COLO668 (cell line): ENCODE measurements around the gene RAP2B.

Experiments used
- DNase-seq: peaks from one replicate; lab custom pipeline; 2025; ENCODE audit not compliant: unreplicated experiment; lab: John Stamatoyannopoulos, UW

Gene RAP2B

DNA sequence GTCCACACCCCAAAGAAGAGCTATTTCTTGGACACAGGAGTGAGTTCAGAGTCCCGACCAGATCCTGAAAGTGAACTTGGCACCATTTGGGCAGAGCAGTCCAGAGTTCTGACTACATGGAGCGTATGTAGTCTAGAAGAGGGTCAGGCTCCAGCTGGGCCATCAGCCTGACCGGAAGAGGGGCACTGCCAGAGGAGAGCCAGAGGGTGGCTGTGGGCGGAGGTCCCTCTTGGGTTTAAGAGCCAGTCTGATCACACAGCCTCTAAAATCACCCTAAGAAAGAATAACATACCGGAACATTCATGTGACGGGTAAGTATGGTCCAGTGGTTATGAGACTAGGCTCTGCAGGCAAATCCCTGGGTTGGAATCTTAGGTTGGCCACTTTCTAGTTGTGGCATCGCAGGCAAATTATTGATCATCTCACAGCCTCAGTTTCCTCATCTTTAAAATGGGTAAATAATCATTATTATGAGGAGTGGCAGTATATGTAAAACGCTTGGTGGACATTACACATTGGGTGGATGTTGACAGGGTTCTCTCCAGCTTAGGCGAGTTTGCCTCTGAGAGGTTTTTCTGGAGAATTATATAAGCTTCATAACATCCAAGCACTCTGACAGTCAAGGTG lies 2.1 kb upstream of the RAP2B start:
- DNase-seq, result no peak

DNA sequence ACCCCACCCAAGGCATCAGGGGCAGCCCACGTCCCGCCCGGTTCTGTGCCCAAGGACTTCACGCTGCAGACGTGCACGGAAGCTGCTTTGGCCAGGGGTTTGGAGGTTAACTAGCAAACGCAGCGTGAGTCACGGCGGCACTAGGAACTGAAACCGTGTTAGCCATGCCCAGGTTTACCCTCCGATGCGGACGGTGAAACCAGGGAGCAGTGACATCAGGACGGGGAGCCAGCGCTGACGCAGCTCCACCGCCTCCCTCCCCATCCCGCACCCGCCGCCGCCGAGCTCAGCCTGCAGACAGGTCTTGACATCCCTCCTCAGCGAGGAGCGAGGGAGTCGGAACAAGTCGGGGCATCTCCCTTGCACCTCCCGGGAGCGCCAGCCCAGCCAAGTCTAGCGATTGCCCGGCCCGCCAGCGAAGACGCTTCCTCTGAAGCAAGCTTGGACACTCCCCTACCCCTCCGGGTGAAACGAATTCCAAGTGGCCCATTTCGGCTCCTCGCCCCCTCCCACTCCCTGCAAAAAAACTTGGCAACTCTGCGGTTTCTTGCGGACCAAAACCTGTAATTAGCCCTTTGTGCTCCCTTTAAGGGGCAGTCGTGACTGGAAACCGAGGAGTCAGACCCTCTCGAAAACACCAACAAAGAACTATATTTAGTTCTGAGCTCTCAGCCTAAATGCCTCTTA lies 1.4 kb upstream of the RAP2B start:
- DNase-seq, result peak; percentile 44

DNA sequence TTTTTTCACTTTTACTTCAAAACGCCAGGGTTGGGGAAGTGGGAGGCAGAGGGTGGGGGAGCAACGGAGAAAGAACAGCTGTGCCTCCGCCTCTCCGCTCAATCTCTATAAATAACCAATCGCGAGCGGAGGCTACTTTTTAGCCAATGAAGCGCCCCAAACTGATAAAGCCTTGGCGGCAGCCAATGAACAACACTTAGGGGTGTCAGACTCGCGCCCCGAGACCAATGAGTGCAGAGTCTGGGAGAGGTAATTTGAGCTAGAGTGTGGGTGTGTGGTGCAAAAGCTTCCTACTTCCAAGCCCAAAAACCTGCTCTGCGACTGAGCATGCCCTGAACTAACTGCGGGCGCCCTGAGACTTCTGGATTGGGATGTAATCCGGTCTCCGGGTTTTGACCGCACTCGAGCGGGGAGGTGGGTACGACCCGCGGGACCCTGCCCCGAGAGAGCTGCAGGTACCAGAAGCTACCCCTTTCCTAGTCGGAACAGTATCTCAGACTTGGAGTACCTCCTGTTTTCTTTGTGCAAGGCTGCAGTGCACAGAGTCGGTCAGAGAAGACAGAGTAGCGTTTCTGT lies 800 bp upstream of the RAP2B start:
- DNase-seq, result peak; percentile 83

DNA sequence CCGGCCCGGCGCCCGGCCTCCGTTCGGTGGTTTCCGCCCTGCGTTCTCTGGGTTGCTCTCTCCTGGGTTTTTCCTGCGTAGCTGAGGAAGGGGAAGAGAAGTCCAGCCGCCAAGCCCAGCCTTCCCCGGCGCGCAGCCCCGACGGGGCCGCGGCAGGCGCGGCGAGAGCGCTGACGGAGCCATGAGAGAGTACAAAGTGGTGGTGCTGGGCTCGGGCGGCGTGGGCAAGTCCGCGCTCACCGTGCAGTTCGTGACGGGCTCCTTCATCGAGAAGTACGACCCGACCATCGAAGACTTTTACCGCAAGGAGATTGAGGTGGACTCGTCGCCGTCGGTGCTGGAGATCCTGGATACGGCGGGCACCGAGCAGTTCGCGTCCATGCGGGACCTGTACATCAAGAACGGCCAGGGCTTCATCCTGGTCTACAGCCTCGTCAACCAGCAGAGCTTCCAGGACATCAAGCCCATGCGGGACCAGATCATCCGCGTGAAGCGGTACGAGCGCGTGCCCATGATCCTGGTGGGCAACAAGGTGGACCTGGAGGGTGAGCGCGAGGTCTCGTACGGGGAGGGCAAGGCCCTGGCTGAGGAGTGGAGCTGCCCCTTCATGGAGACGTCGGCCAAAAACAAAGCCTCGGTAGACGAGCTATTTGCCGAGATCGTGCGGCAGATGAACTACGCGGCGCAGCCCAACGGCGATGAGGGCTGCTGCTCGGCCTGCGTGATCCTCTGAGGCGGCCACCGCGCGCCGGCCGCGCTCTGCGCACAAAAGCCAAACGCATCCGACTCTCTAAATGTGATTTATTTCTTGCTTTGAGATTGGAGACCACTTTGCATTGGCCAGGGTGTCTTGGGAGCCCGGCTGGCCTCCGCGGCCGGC lies 727 bp downstream of the RAP2B start:
- DNase-seq, result peak; percentile 58

DNA sequence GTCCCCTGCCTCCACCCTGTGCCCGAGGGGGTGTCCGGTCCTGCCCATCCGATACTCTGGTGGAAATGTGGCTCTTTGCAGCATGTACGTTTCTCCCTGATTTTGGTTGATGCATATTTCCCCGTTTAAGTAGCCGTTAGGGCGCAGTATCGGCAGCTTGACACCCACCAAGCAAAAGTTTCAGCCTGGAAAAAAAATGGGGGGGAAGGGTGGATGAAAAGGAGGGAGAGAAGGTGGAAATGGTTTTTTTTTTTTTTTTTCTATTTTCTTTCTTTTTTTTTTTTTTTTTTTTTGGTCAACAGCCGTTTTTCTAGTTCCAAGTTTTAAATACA lies 1.3 kb downstream of the RAP2B start:
- no peak for DNase-seq

DNA sequence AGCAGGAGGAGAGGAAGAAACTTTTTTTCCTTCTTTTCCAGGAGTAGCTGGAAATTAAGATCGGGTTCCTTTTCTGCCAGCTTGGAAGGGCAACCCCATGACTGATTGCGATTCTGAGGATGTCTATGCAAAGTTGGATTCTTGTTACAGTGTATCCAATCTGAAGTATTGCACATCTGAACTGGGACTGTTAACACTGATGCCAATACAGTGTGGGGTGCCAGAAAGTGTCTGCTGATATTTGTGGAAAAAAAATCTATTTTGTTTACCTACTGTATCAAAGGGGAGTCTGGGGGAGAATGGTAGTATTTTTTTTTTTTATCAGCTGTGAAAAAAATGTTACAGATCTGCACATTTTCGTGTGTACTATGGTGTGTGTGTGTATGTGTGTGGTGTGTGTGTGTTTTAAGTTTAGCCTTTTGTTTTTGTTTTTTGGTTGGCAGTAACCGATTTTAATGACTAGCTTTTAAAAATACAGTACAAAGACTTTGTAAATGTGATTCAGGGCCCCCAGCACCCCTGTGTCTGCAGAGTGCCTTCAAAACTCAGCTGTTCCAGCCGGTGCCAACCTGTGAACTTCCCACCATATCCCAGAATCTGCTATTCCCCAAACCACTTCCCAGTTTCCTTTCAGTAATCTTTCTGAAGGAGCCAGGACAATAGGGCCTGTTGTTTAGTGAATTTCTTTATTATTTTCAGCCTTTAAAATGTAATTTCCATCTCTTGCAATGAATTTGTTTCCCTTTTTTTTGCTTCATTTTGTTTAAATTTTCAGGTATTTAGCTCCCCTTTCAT lies 1.9 kb downstream of the RAP2B start:
- no peak for DNase-seq

DNA sequence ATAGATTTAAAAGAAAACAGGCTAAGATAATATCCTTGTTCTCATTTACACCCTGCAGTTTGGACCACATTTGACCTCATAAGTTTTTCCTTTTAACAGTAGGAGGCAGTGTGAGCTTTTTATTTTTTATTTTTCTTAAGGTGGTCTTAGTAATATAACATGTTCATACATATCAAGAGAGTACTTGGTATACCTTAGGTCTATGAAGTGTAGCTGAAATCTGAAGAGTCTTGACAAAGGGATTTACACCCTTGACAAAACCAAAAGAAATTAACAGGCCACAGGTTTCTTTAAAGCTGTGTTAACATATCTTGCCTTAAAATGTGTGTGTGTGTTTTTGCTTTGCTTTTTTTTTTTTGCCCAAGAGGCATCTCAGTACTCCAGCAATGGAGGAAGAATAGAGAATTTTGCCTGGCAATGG lies 3.2 kb downstream of the RAP2B start:
- no peak for DNase-seq

DNA sequence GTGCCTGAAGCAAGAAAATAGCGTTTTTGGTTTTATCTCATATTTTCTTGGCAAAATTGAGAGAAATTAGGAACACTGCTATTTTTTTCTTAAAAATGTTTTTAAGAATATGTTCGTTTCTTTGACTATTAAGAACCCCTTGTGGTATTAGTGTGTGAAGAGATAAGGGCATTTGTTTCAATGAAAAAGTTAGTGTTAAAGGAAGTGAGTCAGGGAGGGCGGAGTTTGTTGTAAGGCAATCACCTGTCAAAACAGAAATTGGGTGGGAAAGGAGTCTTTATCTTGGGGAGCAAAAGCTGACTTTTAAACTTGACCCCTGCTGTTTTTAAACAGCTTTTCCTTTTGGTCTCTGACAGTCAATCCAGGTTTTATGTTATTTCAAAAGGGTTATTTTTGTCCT lies 4.2 kb downstream of the RAP2B start:
- DNase-seq, result no peak

DNA sequence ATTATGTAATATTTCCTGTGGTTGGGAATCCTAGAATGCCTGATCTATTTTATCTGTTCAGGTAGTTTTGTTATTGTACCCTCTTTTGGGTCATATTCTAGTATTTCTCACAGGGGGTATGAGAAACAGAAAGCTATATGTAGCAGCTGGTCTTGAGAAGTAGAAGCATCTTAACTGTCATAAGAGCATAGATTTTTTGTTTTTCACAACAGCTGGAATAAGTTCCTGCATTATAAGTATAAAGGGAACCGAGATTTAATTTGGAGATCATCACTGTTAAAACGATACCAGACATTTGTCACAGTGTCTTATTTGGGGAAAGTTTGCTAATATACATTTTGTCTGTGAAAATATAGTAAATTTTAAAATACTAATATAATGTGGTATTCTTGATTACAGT lies 4.8 kb downstream of the RAP2B start:
- DNase-seq, result no peak

DNA sequence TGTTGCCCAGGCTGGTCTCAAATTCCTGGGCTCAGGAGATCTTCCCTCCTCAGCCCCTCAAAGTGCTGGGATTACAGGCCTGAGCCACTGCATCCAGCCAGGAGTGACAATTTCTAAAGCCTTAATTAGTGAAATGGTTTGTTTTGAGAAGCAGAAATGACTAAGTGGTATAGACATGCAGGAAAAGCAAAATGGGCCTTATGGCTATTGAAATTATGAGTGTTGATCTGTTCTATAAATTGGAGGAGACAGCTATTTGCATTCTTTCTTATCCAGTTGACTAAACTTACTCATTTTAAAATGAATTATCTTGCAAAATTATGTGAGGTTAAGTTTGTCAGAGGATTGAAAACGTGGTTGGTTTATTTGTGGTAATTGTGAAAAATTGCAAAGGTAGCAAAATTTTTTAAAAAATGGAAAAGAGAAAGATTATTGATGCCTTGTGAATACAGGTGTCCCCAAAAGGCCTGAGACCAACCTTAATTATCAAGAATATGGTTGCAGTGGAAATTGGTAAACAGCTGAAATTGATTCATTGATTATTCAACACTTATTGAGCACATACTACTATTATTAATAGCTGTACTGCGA lies 7.9 kb downstream of the RAP2B start:
- no peak for DNase-seq

DNA sequence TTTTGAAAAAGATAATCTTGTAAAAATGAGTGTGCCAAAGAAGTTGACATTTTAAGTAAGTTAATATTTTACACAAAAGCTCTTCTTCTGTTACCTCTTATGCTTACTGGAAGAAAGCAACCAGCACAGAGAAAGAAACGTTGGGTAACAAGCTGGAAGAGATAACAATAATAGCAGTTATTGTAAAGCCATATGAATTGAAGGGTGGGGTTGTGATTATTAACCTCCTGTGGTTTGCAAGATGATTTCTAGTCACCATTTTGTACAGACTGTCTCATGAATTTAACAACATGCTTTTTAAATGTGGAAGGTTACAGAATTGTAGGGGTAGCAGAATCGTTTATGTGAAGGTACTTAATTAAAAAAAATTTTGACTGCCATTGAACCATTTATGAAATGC lies 9.2 kb downstream of the RAP2B start:
- DNase-seq, result no peak

DNA sequence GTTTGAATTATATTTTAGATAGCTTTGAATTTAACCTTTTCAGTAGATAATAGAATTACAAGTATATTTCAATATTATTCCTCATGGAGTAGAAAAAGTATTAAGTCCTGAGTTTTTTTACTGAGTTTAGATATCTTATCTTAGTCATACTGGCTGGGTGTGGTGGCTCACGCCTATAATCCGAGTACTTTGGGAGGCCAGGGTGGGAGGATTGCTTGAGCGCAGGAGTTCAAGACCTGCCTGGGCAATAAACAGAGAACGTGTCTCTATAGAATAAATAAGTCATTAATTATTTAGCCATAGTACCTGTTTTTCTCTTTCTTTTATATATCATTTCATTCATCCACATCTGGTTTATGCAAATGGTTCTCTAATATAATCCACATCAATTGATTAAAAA lies 9.9 kb downstream of the RAP2B start:
- no peak for DNase-seq

DNA sequence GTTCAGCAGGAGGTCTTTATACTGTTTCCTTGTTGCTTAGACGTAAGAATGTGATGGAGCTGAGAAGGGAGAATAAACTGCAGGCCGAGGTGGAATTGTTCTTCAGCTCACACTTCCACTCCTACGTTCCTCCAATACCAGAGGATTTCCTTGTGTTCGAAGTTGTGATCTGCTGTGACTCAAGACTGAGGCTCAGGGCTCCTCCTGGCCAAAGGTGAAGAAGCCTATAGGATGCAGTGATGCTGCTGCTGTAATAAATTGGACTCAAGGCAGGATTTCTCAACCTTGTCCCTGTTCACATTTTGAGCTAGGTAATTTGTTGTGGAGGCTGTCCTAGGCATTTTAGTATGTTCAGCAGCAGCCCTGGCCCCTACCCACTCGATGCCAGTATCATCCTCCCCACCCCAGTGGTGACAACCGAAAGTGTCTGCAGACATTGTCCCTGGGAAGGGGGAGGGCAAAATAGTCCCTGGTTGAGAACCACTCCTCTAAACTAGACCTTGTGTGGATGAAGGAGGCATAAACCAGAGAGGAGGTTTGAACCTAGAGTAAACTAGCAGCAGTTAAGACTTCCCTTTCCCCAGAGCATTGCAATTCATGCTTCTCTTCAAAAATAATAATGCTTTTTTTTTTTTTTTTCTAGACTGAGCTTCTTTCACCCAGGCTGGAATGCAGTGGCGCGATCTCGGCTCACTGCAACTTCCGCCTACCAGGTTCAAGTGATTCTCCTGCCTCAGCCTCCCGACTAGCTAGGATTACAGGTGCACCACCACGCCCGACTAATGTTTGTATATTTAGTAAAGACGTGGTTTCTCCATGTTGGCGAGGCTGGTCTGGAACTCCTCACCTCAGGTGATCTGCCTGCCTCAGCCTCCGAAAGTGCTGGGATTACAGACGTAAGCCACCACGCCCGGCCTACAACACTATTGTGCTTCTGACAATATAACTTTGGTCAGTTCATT lies 11.1 kb downstream of the RAP2B start:
- DNase-seq, result no peak

DNA sequence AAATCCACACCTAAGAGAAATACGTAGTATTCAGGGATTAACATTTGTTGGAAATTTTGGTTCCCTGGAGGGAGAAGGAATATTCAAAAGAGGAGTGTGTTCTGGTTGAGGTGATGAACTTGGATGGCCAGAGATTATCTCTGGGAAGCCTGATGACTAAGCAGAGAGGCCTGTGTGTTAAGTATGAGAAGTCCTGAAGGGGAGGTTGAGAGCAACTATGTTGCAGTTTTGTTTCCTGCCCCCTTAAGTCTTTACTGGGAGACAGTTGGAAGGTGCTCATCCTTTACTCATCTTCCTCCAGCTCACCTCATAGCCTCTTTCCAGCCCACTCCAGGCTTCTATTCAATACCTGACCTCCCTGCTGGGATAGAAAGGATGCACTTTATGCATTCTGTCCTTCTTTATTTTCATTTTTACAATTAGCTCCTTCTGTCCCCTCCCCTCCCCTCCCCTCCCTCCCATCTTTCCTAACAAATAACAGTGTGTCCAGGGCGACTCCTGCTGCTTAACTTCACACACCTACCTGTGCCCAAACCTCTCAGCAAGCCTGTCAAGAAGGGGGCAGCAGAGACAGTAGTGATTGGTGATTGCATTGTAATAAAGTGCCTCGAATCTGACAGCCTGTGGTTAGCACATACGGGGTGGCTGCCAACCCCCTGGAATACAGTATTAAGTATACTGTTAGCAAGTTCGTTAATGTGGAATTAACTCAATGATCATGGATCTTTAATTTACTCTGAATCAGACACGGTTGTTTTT lies 11.9 kb downstream of the RAP2B start:
- DNase-seq, result no peak

DNA sequence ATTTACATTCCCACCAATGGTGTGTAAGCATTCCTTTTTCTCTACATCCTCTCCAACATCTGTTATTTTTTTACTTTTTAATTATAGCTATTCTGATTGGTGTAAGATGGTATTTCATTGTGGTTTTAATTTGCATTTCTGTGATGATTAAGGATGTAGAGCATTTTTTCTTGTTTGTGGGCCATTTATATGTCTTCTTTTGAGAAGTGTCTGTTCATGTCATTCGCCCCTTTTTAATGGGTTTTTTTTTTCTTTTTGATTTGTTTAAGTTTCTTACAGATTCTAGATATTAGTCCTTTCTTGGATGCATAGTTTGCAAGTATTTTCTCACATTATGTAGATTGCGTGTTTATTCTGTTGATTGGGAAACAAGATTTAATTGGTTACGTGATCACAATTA lies 14.2 kb downstream of the RAP2B start:
- DNase-seq, result no peak

DNA sequence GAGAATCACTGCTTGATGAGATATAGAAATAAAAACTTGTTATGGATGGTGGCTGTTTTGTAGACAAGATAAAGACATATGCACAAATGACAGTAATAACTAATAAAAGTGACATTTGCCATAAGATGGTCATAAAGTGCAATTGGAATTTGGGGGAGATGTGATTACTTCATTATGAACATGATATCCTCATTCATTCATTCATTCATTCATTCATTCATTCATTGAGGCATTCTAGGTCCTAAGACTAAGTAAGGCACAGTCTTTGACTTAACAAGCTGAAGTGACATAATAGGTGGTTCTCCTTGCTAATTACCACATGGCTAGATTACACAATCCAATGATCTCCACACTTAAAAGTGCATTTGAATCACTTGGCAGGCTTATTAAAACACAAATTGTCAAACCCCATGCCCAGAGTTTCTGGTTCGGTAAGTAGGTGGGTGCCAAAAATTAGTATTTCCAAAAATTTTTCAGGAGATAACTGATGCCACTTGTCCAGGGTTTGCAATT lies 18.9 kb downstream of the RAP2B start:
- DNase-seq, result no peak

DNA sequence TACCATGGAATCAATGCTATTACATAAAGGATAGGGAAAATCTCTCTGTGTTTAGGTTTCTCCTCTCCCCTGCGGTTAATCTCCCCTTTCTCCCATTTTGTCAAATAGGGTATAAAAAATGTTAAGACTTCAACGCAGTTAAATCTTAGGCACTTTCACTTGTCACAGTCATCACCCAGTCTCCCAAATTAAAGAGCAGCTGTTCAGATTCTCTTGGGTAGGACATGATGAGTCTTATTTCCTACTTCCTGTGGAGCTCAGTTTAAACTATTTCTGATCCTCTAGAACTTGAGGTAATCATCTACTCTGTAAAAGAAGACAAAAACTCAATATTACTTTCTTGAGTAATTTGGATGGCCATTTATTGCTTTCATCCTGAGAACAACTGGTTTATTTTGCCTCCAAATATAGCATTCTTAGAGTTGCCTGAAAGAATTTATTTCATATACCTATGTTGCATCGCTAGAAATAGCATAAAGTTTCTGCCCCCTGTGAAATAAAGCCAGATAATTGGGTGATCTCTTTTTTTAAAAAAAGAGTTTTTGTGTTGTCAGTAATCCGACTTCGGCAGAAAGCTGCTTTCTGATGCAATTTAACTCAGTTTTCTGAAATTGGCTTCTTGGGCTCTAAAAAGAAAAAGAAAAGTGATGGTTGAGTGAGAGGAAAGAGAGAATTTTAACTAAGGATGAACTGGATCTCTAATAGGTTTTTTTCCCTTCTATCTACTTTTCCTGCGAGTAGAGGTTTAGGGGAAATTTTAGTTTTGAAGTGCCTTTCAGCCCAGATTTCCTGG lies 20.7 kb downstream of the RAP2B start:
- DNase-seq, result no peak

DNA sequence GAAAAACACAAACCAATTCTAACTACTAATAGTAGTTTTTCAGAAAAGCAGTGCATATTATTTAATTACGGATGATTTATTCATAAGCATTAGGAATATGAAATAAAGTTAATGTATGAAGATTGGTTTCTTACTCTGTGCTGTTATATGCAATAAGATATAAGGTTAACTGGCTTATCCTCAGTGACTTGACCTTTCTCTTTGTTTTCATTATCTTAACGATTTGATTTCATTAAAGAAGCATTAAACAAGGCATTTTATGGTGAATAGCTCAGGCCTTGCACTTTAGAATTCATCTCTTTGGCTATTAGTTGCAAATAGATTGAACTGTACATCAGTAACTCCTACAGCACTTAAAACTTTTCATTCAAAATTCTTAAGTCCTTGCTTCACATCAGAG lies 28.9 kb downstream of the RAP2B start:
- no peak for DNase-seq
